ENCODE data around the gene TMEM87A. TPM values are rescaled to one million over a fixed set of nuclear protein-coding genes. Genes with fewer than 3 reads are reported as not detected.
A peak's percentile ranks its signal among the peaks of the same experiment; 100 is the strongest.
"Not testable (repeated sequence)": the region's sequence is repeated elsewhere in the genome, so short reads cannot be mapped to it uniquely, and the experiment has no call there.

The TMEM87A gene
- total RNA-seq, 1 experiment from 2014 or later: 42.4 TPM

DNA sequence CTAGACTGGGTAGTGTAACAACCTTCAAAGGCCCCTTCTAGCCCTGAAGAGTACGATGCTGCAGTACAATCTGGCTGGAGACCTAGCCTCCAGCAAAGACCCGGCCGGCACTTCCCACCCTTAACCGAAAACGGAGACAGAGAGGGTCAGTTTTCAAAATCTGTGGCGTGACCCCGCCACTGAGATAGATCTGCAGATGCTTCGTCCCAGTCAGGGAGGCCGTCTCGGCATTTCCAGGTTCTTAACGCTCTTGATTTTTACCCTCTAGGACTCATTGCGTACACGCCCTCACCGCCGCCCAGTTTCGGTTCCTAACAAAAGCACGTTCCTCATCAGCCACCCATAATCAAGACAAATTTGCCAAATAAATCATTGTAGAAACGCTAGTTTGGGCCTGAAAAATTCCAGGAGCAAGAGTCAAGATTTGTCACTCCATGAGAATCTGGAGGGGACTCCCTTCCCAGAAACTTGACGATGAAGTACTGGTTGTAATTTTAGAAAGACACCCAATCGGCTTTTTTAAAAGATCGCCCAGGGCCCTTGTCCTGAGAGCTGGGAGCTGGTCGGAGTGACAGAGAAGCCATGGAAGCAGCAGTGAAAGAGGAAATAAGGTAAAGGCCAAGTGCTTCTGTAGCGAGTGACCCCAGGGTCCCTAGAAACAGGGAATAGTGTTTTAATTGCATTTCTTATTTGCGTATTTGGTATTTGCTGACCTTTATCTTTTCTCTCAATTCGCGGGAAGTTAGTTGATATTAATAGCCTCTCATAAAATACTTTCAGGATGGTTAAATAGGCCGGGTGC, 868 bp upstream of the TMEM87A start:
- DNase-seq (ENCODE audit: low read depth): peak; percentile 49

- no peak for DNase-seq (ENCODE audit: low read depth)
Measured at GRCh38 chr15:42270996-42271395, 2.2 kb downstream of the TMEM87A start.

GRCh38 chr15:42270551-42270950, 2.7 kb downstream of the TMEM87A start:
- DNase-seq (ENCODE audit: low read depth): no peak

GRCh38 chr15:42267286-42267685, 5.9 kb downstream of the TMEM87A start:
- DNase-seq (ENCODE audit: low read depth): no peak

GRCh38 chr15:42264795-42265194, 8.4 kb downstream of the TMEM87A start:
- no peak for DNase-seq (ENCODE audit: low read depth)

- DNase-seq (ENCODE audit: low read depth): no peak
Measured at GRCh38 chr15:42253300-42253699, 19.9 kb downstream of the TMEM87A start.

DNA sequence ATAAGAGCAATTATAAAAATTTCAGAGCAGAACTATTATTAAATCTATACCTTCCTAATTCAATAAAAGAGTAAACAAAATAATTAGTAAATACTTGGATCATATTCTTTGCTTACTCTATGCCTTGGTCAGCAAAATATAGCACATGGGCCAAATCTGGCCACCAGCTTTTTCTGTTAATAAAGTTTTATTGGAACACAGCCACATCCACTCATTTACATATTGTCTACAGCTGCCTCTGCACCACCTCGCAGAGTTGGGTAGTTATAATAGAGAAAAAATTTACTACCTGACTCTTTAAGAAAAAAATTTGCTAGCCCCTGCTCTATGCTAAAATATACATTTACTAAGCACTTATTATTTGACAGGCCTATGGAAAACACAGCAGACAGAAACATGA, 32.4 kb downstream of the TMEM87A start:
- no peak for DNase-seq (ENCODE audit: low read depth)

GRCh38 chr15:42239528-42240182, 33.6 kb downstream of the TMEM87A start:
- no peak for DNase-seq (ENCODE audit: low read depth)

GRCh38 chr15:42233107-42233506, 40.1 kb downstream of the TMEM87A start:
- no peak for DNase-seq (ENCODE audit: low read depth)

- no peak for DNase-seq (ENCODE audit: low read depth)
Measured at GRCh38 chr15:42232606-42233005, 40.6 kb downstream of the TMEM87A start.

DNA sequence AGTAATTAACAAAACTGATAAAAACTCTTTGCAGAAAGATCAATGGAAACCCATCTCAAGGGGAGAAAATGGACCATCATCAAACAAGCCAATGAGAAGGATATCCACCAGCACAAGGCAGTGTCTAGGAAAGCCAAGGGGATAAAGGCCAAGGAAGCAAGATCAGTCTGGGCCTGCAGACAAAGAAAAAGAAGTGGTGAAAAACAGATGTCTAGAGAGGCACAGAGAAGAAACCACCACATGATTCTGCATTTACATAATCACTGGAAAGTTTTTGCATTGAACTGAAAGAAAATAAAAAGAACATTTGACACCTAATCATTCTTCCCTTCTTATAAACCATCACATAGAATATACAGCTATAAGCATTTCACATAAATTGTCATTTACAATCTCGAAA, 42.1 kb downstream of the TMEM87A start:
- no peak for DNase-seq (ENCODE audit: low read depth)

- not testable (repeated sequence) for DNase-seq (ENCODE audit: low read depth)
Measured at GRCh38 chr15:42228981-42229380, 44.3 kb downstream of the TMEM87A start.

- DNase-seq (ENCODE audit: low read depth): no peak
Measured at GRCh38 chr15:42228036-42228435, 45.2 kb downstream of the TMEM87A start.

GRCh38 chr15:42226648-42227047, 46.6 kb downstream of the TMEM87A start:
- no peak for DNase-seq (ENCODE audit: low read depth)

DNA sequence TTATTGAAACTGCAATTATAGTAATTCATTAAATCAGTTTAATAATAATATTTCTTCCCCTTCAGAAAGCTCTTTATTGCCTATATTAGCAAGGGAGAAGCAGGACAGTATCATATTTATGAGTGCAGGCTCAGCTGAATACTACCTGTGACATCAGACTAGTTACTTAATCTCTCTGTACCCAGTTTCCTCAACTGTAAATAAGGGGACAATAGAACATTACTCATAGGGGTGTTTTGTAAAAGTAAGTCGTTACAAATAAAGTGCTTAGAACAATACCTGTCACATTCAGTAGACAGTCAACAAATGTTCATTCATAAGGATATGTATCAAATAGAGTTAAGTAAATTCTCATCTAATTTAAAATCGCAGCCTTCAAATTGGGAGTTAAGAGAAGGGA, 53.0 kb downstream of the TMEM87A start:
- no peak for DNase-seq (ENCODE audit: low read depth)

GRCh38 chr15:42218953-42219592, 54.2 kb downstream of the TMEM87A start:
- no peak for DNase-seq (ENCODE audit: low read depth)

DNA sequence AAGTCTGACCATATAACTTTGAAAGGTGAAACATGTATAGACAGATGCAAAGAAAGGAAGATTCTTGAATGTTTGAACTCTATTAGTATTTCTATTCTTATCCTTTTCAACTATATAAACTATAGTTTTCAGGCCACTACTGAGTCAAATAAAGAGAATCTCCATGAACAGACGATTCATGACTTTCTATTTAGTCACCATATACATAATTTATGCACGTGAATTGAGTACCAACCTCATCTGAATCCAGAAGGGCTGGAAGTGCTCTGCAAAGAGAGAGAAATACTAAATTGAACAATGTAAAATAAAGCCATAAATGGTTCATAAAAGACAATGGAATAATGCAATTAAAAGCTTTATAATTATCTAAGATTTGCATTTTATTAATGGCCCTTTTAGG, 55.7 kb downstream of the TMEM87A start:
- no peak for DNase-seq (ENCODE audit: low read depth)

DNA sequence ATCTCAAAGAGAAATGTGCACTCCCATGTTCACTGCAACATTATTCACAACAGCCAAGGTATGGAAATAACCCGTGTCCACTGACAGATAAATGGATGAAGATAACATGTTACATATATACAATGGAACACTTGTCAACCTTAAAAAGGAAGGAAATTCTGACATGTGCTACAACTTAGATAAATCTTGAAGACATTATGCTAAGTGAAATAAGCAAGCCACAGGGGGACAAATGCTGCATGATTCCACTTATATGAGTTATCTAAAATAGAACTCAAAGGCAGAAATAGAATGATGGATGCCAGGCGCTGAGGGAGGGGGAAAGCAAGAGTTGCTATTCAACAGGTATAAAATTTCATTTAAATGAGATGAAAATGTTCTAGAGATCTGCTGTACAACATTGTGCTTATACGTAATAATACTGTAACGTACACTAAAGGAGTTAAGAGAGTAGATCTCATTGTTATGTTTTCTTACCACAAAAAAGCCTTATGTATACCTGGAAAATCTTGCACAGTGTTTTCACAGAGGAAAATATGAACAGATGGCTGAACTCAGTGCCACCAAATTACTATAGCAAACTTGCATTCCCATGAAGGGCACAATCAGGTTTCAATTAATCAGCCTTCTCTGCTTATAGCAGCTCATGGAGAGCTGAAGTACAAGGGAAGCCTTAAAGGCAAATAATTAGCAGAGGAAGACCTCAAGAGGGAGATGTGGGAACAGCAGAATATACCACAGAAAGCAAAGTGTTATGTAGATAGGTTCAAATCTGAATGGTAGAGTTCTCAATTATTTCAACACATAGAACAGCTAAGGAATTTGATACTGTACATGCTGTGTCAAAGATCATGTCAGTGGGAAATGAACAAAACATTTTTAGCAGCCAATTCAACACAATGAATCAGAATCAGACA, 57.1 kb downstream of the TMEM87A start:
- DNase-seq (ENCODE audit: low read depth): no peak

- DNase-seq (ENCODE audit: low read depth): no peak
Measured at GRCh38 chr15:42214600-42214999, 58.6 kb downstream of the TMEM87A start.

DNA sequence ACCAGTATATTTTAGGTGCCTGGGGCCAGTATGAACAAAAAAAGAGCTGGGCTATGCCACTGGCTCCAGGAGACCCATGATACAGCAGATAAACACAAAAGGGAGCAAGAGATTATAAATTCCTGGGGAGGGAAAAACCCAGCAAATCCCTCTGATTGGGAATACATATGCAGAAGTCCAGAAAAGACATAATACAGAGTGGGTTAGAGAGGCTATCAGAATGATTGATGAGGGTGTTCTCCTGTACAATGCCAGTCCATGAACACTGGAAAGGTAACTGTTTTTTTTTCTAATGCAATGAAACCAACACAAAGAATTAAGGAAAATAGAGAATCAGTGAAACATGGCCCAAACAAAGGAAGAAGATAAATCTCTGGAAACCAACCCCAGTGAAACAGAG, 59.7 kb downstream of the TMEM87A start:
- no peak for DNase-seq (ENCODE audit: low read depth)

GRCh38 chr15:42210696-42211095, 62.5 kb downstream of the TMEM87A start:
- DNase-seq (ENCODE audit: low read depth): no peak
